Measurements from ENCODE around the gene ROBO1.

- TF ChIP-seq ZFX (IDR thresholded peaks at IDR 0.05) (no peak), CTCF (conservative IDR thresholded peaks at IDR 0.05) (no peak)
Measured at GRCh38 chr3:78605178-78605577, 1162.6 kb downstream of the ROBO1 start.
